Pancreas (tissue), 10 donors: ENCODE data around the gene AK8. TPM values are rescaled to one million over a fixed set of nuclear protein-coding genes. Genes with fewer than 3 reads are reported as not detected.
A peak's percentile ranks its signal among the peaks of the same experiment; 100 is the strongest.

Source experiments
- ATAC-seq, 4 donors: fragments of 200-7000 bp; cut with Tn5 transposase; one replicate each; pipeline versions ENCODE4 v1.8.0 to v1.9.1; 2020; ENCODE audit warnings: mild to moderate bottlenecking in 4 of 4, moderate library complexity in 4 of 4
- DNase-seq, 6 donors: peaks; one replicate each; pipeline ENCODE4 v3.0.0-alpha.2; 2020
- FAIRE-seq: peaks from 2 replicates; lab custom pipeline; 2012; peaks lifted over from hg19 to GRCh38; lab: Jason Lieb, UNC
- H3K27ac ChIP-seq, 4 donors: fragments of 200-600 bp; sonication (generic); 1 replicate in 3 of 4; 2 replicates in 1 of 4; pipeline versions ENCODE4 v1.5.0 to v1.8.0; 2020
- H3K27me3 ChIP-seq, 4 donors: fragments of 200-600 bp; one replicate each; pipeline ENCODE4 v1.8.0; 2021
- H3K36me3 ChIP-seq, 3 donors: fragments of 200-600 bp; sonication (generic) in 1 of 3; one replicate each; pipeline versions ENCODE4 v1.5.0 to v1.8.0; 2020 to 2021
- H3K4me1 ChIP-seq, 3 donors: fragments of 200-600 bp; one replicate each; pipeline ENCODE4 v1.8.0; 2021
- H3K4me3 ChIP-seq, 4 donors: fragments of 200-600 bp; sonication (generic) in 2 of 4; one replicate each; pipeline versions ENCODE4 v1.5.0 to v1.8.0; 2020 to 2021
- H3K9me3 ChIP-seq, 4 donors: fragments of 200-600 bp; one replicate each; pipeline ENCODE4 v1.8.0; 2021
- WGBS, 2 donors: extraction: QIAGEN DNeasy Blood & Tissue Kit; methylation state at CpG; one replicate each; pipeline ENCODE4 v1.1.7; 2013; 5-methylcytosine and 5-hydroxymethylcytosine counted together
- intact Hi-C, 3 donors: fragments of 100-400 bp; cut with DNase I; formaldehyde crosslinking; loops; one replicate each; pipeline versions ENCODE4 v1.11.1 to v1.14.2; 2022
- polyA plus RNA-seq, 2 donors: library from polyadenylated mRNA; stranded (reverse); fragments of 200-250 nt; gene quantifications; one replicate each; pipeline ENCODE4 v1.2.3, GENCODE V29; 2013
- total RNA-seq, 6 donors: library from RNA; stranded (reverse); fragmentation: NEBNext Ultra II Directional in 4 of 6; extraction: Animal tissue kit (Norgen Biotek cat#: 25700) in 4 of 6; gene quantifications; one replicate each; pipeline versions ENCODE4 v1.2.1 to v1.2.4, GENCODE V29; 2021 to 2023
- TF ChIP-seq, protein P1 (sequence below), 4 donors: fragments of 200-600 bp; sonication (generic) in 3 of 4; IDR thresholded peaks; one replicate each; pipeline versions ENCODE4 v1.5.0 to v1.8.0; 2021; ENCODE audit warnings: antibody characterized with exemption in 4 of 4
- donor health status: healthy with polysubstance abuse.
- donor health status: DM: no; HTN: no; CAD: no; lungs with moderate emphysema.
- donor health status: DM: no; HTN: no; CAD: no.
- donor health status: control.
- donor health status: control.
- donor health status: Bipolar disorder and iron deficiency.
- donor health status: DM: yes; HTN: yes; CAD: no.
- donor health status: DM: no; HTN: no; CAD: no.
- donor health status: DM: no; HTN: no; CAD: no.
- donor health status: DM: yes; HTN: yes; CAD: no.

AK8 gene
- total and polyA plus RNA-seq, 8 donors, result 0.19 to 1.0 (median 0.67) TPM

DNA sequence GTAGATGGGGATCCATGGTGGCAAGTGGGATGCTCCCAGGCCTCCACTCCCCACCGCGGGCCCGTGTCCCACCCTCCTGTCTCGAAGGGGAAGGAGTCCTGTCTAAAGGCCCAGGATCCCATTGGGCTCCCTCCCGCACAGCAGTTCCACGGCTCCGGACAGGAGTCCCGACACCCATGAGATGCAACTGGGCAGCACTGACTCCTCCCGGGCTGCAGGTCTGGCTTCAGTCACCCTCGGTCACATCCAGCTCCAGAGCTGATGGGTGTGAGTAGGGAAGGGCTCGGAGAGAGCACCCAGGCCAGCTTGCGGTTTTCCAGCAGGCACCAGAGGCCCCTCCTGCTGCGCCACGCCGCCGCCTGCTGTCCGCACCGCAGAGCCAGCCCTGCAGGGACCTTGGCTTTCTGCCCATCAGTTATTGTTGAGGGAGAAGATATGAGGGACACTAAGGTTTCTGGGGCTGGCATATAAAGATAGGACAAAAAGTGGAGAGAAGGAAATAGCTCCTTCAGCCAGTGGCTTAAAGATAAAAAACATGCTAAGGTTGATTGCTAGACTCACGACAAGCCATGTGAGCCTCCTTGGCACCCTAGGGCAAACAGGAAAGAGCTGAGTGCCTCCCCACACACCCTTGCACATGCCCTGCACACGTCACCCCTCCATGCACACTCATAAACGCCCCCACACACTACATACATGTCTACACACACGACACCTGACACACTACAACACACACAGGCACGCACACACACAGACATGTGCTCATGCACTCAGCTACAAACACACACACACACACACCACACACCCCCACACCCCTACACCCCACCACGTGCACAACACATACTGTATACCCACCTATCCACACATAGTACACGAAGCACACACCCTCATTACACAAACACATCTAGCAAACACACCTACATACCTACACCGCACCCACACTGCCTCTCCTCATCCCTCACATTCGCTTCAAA, 79.0 kb downstream of the AK8 start:
- TF ChIP-seq, protein P1, sequence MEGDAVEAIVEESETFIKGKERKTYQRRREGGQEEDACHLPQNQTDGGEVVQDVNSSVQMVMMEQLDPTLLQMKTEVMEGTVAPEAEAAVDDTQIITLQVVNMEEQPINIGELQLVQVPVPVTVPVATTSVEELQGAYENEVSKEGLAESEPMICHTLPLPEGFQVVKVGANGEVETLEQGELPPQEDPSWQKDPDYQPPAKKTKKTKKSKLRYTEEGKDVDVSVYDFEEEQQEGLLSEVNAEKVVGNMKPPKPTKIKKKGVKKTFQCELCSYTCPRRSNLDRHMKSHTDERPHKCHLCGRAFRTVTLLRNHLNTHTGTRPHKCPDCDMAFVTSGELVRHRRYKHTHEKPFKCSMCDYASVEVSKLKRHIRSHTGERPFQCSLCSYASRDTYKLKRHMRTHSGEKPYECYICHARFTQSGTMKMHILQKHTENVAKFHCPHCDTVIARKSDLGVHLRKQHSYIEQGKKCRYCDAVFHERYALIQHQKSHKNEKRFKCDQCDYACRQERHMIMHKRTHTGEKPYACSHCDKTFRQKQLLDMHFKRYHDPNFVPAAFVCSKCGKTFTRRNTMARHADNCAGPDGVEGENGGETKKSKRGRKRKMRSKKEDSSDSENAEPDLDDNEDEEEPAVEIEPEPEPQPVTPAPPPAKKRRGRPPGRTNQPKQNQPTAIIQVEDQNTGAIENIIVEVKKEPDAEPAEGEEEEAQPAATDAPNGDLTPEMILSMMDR (IDR thresholded peaks at IDR 0.05), result no peak
- ATAC-seq, result peak in 2 of 4 donors; percentile 8 to 32
- Histone ChIP-seq H3K4me1 (no peaks in the 10 kb centered on the region), H3K4me3 (no peak overlapping the region), H3K9me3 (no peaks in the 10 kb centered on the region), H3K27ac (no peak overlapping the region), H3K27me3 (no peaks in the 10 kb centered on the region), H3K36me3 (no peaks in the 10 kb centered on the region)
- 69 to 70% methylated on average over 27 of the region's 27 CpGs for WGBS, 2 donors
- intact Hi-C loops, result loop anchor here in 1 of 3 donors (10.0 kb wide), 2 partner anchors 124 to 284 kb away; partner anchors contain the start of gene GTF3C4
- no peak for FAIRE-seq
- no peak for DNase-seq

GRCh38 chr9:132797861-132798659, 80.0 kb downstream of the AK8 start:
- no peak overlapping the region for H3K4me3 ChIP-seq
- no peak overlapping the region for H3K27ac ChIP-seq
- DNase-seq (no peak), ATAC-seq (no peak), FAIRE-seq (no peak)
- intact Hi-C loops, result loop anchor here in 1 of 3 donors (10.0 kb wide), 2 partner anchors 123 to 283 kb away; partner anchors contain the start of gene GTF3C4
- 71 to 76% methylated on average over 15 of the region's 15 CpGs for WGBS, 2 donors
- no peaks in the 10 kb centered on the region for H3K27me3 ChIP-seq
- no peaks in the 10 kb centered on the region for H3K36me3 ChIP-seq
- H3K9me3 ChIP-seq, result no peaks in the 10 kb centered on the region
- no peaks in the 10 kb centered on the region for H3K4me1 ChIP-seq
- TF ChIP-seq, protein P1 (IDR thresholded peaks at IDR 0.05), result no peak

GRCh38 chr9:132795511-132796303, 82.4 kb downstream of the AK8 start:
- intact Hi-C loops, result loop anchor here in 1 of 3 donors (10.0 kb wide), 2 partner anchors 121 to 281 kb away; partner anchors contain the start of gene GTF3C4
- H3K4me3 ChIP-seq, result no peak overlapping the region
- DNase-seq, result no peak
- H3K27me3 ChIP-seq, result no peaks in the 10 kb centered on the region
- 79 to 89% methylated on average over 16 of the region's 16 CpGs for WGBS, 2 donors
- ATAC-seq, result no peak
- H3K36me3 ChIP-seq, result no peaks in the 10 kb centered on the region
- TF ChIP-seq, protein P1 (IDR thresholded peaks at IDR 0.05), result no peak
- no peaks in the 10 kb centered on the region for H3K4me1 ChIP-seq
- H3K27ac ChIP-seq, result no peak overlapping the region
- H3K9me3 ChIP-seq, result no peaks in the 10 kb centered on the region
- FAIRE-seq, result no peak

GRCh38 chr9:132794730-132795380, 83.2 kb downstream of the AK8 start:
- no peaks in the 10 kb centered on the region for H3K9me3 ChIP-seq
- H3K4me3 ChIP-seq, result no peak overlapping the region
- no peak overlapping the region for H3K27ac ChIP-seq
- WGBS, 2 donors, result 28 to 33% methylated on average over 13 of the region's 13 CpGs
- H3K27me3 ChIP-seq, result no peaks in the 10 kb centered on the region
- TF ChIP-seq, protein P1 (IDR thresholded peaks at IDR 0.05), result no peak
- FAIRE-seq (no peak), ATAC-seq (no peak), DNase-seq (no peak)
- H3K4me1 ChIP-seq, result no peaks in the 10 kb centered on the region
- H3K36me3 ChIP-seq, result no peaks in the 10 kb centered on the region
- intact Hi-C loops, result loop anchor here in 1 of 3 donors (10.0 kb wide), 2 partner anchors 120 to 280 kb away; partner anchors contain the start of gene GTF3C4
